ENCODE results near the gene VSTM2L.

- no peak for TF ChIP-seq CTCF (IDR thresholded peaks at IDR 0.05)
- no peak for TF ChIP-seq ZFP36 (IDR thresholded peaks at IDR 0.05; ENCODE audit: borderline replicate concordance, partially characterized antibody)
- TF ChIP-seq EP300 (IDR thresholded peaks at IDR 0.05): no peak
- TF ChIP-seq RCOR1 (IDR thresholded peaks at IDR 0.05; ENCODE audit: low read depth, low read length): no peak
- TF ChIP-seq BHLHE40 (IDR thresholded peaks at IDR 0.05; ENCODE audit: low read depth, low read length): no peak
- TF ChIP-seq KDM5A (IDR thresholded peaks at IDR 0.05): no peak
- TF ChIP-seq SREBF2 (IDR thresholded peaks at IDR 0.05): no peak
- TF ChIP-seq TP53 (CRISPR knock-in tag; IDR thresholded peaks at IDR 0.05): no peak
- TF ChIP-seq ELK1 (IDR thresholded peaks at IDR 0.05; ENCODE audit: low read depth, low read length): no peak
- no peak for TF ChIP-seq RNF2 (IDR thresholded peaks at IDR 0.05; ENCODE audit: borderline replicate concordance, low read depth)
- no peak for TF ChIP-seq ESRRA (IDR thresholded peaks at IDR 0.05; ENCODE audit: borderline replicate concordance, low read length)
- no peak for TF ChIP-seq MAFK (IDR thresholded peaks at IDR 0.05; ENCODE audit: partially characterized antibody)
- TF ChIP-seq FOSL2 (IDR thresholded peaks at IDR 0.05): no peak
- TF ChIP-seq FOSL2 (CRISPR knock-in tag; IDR thresholded peaks at IDR 0.05): no peak
- TF ChIP-seq RFX5 (IDR thresholded peaks at IDR 0.05): no peak
Measured at GRCh38 chr20:37912874-37913273, 9.9 kb downstream of the VSTM2L start.
